GM18511 (cell line): ENCODE data around the gene SLC2A11.

Experiments used
- ATAC-seq: cut with Tn5 transposase; IDR thresholded peaks from one replicate; pipeline ENCODE4 v1.9.1; 2021; ENCODE audit warnings: mild to moderate bottlenecking, moderate library complexity; ENCODE audit not compliant: unreplicated experiment

The SLC2A11 gene

DNA sequence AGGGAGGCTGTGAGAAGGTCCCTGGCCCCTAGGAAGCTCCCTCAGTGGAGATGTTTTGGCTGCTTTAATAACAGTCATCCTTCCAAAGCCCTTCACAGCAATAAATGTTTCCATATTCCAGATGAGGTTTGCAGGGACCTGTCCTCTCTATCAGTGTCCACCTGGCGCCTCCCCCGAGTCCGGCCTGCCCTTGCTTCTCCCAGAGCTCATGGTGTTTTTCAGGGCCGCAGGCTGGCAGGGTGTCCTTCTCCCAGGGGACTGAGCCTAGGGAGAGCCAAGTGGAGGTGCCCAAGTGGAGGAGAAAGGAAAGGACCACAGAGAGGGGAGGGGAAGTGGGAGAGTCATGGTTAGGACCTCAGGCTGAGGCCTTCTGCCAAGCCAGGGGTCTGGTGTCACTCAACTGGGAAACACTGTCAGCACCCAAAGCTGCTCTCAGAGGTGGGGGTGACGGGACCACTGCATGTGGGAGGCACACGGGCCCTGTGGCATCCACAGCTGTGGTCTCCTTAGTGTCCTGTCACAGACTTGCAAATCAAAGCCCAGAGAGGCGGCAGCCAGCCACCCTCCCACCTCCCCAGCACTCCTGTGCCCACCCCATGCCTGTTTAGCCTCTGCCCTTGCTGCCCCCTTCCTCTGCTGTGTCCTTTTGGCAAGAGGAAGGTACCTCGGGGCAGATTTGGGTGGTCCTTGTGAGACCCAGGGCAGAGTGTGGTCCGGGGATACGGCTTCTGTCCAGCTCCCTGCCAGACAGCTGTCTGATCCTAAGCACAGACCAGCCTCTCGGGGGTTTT is 25.3 kb upstream of the SLC2A11 start:
- no peak for ATAC-seq

GRCh38 chr22:23833017-23833751 is 24.5 kb upstream of the SLC2A11 start:
- ATAC-seq: no peak

- ATAC-seq: no peak
These were observed 23.8 kb upstream of the SLC2A11 start for GRCh38 chr22:23833911-23834317.

DNA sequence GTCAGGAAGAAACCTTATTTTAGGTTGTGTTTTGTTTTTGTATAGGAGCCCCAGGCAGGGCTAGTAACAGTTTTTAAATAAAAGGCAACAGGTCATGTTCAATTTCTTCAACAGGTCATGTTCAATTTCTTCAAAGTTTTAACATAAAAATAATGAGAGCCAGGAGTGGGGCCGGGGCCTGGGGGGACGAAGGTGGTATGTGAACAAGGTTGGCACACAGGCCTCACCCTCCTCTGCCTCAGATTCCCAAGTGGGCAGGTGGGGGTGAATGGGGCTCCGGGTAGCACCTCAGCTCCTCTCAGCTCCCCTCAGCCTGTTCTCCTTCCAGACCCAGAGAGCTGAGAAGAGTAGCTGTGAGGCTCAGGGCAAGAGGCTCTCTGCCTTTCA is 23.3 kb upstream of the SLC2A11 start:
- no peak for ATAC-seq

DNA sequence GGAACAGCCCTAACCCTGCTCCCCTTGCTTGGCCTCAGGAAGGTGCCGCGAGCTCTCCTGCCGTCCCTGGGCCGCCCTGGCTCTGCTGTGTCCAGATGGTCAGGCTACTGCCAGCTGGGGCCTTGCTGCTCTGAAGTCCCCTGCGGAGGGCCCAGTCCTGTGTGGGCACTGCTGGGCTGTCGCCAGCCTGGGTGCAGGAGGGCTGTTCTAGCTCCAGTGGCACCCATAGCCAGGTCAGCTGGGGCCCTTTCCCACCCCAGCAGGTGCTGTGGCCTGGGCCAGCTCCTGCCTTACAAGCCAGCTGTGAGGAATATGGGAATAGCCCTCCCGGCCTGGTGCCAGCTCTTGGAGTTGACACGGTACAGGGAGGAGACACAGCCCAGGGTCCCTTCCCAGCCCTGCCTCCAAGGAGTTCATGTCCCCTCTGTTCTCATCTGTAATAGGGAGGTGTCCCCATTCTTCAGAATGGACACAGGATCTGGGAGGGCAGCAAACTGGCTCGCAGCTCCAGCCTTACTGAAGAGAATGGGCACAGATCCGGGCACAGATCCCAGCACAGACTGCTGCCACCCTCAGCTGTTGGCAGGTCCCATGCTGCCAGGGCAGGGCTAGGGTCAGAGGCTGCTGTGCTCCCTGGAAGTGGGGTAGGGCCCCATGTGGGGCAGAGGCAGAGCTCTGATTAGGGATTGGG is 22.7 kb upstream of the SLC2A11 start:
- no peak for ATAC-seq

- ATAC-seq: no peak
These were observed 22.1 kb upstream of the SLC2A11 start for GRCh38 chr22:23835484-23836144.

- no peak for ATAC-seq
These were observed 21.4 kb upstream of the SLC2A11 start for GRCh38 chr22:23836281-23836680.

DNA sequence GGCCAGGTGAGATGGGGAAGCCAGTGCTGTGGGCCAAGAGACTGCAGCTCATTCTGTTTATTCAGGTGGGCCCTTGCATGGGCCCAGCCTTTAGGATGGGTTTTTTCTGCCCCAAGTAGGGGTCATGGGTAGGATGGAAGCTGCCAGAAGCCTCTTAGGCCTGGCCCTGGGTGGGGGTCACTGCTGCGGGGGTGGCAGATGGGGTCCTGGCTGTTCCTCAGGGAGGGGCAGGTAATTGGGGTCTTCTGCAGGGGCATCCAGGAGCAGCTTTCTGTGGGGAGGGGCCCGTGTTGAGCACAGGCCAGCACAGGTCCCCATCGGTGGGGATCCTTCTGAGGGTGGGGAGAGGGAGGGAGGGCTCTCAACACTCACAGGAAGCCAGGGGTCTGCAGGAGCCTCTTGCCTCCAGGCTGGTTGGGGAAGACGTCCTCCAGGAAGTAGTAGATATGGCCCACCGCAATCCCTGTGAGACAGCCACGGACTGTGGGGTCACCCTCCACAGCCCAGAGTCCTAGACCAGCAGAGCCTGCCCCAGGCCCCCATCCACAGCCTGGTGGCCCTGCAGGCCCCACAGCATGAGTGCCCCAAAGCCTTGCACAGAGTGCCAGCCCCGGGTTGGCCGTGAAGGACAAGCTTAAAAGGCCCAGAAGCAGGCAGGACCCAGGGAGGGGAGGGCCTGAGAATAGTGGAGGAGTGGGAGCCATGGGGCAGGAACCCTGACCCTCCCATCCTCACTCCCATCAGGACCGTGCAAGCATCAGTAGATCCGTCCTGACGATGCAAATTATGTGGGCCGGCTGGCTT is 20.8 kb upstream of the SLC2A11 start:
- no peak for ATAC-seq

- no peak for ATAC-seq
These were observed 20.2 kb upstream of the SLC2A11 start for GRCh38 chr22:23837496-23837859.

GRCh38 chr22:23837911-23838680 is 19.6 kb upstream of the SLC2A11 start:
- peak; percentile 5 for ATAC-seq

DNA sequence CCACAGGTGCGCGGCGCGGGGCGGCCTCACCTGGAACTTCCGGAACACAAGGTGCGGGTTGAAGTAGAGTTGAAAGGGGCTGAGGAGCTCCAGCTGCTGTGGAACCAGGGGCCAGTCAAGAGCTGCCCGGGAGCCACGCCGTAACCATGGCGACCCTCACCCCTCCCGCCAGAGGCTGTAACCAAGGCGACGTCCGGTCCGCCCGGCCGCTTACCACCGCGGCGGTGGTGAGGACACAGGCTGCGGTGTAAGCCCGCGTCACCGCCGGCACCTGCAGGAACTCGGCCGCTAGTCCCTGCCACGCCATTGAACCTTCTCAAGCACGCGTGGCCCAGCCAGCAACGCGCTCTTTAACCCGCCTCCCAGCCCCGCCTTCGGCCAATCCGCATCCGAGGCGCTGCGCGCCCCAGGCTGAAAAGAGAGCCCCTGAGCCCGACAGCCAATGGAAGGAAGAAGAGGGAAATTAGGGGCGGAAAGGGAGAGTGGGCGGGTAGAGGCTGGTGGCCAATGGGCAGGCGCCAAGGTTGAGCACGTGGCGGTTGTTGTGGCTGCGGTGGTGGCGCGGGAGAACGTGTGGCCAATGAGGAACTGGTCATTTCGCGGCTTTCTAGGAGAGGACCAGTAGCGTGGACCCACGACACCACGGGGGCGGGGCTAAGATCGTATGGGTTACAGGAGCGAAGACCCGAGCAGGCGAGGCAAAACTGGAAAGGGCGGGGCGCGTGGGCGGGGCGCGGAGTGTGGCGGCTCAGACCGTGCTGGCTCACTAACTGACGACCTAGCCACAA is 18.8 kb upstream of the SLC2A11 start, which contains the start of gene DERL3:
Gene DERL3 (minus strand): TSS at position 326 of the 788 bp plus-strand sequence. CDS start 19 bp downstream, at position 307.
- ATAC-seq: peak; percentile 86

- no peak for ATAC-seq
These were observed 17.6 kb upstream of the SLC2A11 start for GRCh38 chr22:23840026-23840425.

GRCh38 chr22:23841292-23841691 is 16.4 kb upstream of the SLC2A11 start:
- ATAC-seq: no peak

DNA sequence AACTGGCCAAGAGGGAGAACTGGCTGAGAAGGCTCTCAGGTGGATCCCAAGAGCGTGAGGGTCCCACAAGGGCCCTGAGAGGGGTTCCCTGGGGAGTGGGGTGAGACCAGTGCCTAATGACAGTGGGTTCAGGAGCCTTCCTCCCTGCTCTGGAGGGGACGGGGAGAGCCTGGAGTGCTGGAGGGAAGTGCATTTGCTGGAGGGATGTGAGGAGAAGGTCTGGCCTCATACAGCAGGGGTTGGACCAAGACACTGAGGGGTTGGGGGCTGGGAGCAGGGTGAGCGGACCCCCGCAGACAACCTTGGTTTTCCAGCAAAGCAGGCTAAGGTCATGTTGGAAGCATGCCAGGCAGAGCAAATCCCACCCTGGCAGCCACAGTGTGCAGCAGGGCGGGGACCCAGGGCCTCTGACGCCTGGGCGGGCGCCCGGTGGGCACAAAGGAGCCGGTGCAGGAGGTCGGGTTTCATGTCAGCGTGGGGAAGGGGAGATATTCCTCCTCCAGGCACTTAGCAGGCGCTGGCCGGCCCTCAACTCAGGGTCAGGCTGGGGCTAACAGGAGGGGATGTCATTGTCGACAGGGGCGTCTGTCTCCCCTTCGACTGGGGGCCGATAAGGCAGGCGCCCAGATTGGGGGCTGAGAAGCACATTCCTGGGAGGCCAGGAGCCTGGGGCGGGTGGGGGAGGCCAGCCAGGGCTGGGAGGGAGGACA is 15.8 kb upstream of the SLC2A11 start:
- no peak for ATAC-seq

DNA sequence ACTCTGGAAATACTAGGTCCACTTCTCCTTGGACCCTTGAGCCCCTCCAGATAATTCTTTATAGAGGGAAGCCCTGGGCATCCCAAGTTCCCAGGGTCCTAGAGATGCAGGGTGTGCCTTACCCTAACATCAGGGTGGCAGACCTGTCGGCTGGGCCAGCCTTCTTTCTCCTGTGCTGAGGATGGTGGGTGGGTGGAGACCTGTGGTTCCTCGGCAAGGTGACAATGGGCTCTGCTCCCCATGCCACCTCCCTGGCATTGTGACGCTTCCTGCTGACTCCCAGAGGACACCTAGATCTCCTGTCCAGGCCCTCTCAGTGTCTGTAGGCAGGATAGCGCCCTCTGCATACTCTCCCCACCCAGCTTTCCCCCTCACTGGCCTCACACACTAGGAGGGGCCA is 15.1 kb upstream of the SLC2A11 start:
- no peak for ATAC-seq

- no peak for ATAC-seq
These were observed 12.9 kb upstream of the SLC2A11 start for GRCh38 chr22:23844739-23845202.

- ATAC-seq: no peak
These were observed 12.2 kb upstream of the SLC2A11 start for GRCh38 chr22:23845265-23846080.
